ENCODE results near the gene VANGL2. TPM values are rescaled to one million over a fixed set of nuclear protein-coding genes. Genes with fewer than 3 reads are reported as not detected.

VANGL2 gene
- total and polyA plus RNA-seq, 2 donors from 2014 or later, result 3.8 to 8.1 TPM

DNA sequence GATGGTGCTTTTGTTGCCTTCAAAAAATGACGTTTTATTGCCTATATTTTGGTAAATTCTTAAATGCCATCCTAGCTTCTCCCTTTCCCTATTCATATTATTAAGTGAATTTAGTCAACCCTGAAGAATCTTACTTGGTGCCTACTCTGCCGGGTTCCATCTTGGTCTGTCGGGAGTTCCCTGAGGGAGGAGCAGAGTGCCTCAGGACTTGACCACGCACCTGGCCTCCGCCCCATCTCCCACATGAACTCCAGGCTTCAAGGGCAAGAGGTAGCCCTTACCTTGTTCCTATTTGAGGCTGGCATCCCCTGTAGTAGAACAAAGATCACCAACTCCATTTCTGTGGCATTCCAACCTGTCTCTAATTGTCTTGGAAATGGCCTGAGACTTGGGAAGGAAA is 21.5 kb downstream of the VANGL2 start:
- no peaks in the 10 kb centered on the region for H3K9me3 ChIP-seq (ENCODE audit: control insufficient read depth in 2 of 3, insufficient read depth in 1 of 3, low read length in 3 of 3)

DNA sequence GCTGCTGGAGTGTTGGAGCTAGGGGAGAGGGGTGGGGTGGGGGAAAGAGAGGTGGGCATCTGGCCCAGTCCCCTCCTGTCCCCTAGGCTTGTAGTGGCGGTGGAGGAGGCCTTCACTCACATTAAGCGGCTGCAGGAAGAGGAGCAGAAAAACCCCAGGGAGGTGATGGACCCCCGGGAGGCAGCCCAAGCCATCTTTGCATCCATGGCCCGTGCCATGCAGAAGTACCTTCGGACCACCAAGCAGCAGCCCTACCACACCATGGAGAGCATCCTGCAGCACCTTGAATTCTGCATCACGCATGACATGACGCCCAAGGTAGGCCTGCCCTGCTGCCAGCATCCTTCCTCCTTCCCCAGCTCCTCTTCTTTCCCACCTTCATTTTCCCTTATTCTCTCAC is 23.6 kb downstream of the VANGL2 start:
- TF ChIP-seq, protein P1, sequence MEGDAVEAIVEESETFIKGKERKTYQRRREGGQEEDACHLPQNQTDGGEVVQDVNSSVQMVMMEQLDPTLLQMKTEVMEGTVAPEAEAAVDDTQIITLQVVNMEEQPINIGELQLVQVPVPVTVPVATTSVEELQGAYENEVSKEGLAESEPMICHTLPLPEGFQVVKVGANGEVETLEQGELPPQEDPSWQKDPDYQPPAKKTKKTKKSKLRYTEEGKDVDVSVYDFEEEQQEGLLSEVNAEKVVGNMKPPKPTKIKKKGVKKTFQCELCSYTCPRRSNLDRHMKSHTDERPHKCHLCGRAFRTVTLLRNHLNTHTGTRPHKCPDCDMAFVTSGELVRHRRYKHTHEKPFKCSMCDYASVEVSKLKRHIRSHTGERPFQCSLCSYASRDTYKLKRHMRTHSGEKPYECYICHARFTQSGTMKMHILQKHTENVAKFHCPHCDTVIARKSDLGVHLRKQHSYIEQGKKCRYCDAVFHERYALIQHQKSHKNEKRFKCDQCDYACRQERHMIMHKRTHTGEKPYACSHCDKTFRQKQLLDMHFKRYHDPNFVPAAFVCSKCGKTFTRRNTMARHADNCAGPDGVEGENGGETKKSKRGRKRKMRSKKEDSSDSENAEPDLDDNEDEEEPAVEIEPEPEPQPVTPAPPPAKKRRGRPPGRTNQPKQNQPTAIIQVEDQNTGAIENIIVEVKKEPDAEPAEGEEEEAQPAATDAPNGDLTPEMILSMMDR (IDR thresholded peaks at IDR 0.05; ENCODE audit: borderline replicate concordance, extremely low read depth, insufficient read depth), result no peak
- intact Hi-C loops (cut with DNase I), result loop anchor here (10.0 kb wide), 1 partner anchor 191 kb away; no protein-coding TSS in a partner anchor
- FAIRE-seq, result no peak
- no peak overlapping the region for H3K9ac ChIP-seq (ENCODE audit: low read length in 3 of 3)
- DNase-seq, result no peak
- no peak overlapping the region for H3K4me3 ChIP-seq (ENCODE audit: low read length in 3 of 3)
- peaks cover 0 to 4% (median 0%) of the 10 kb centered on the region in 3 donors for H3K36me3 ChIP-seq (ENCODE audit: control insufficient read depth in 2 of 3, insufficient read depth in 3 of 3, low read length in 3 of 3)
- H3K4me1 ChIP-seq (ENCODE audit: control insufficient read depth in 2 of 3, insufficient read depth in 2 of 3, low read depth in 1 of 3, low read length in 3 of 3), result no peaks in the 10 kb centered on the region
- H3K27ac ChIP-seq (ENCODE audit: low read depth in 2 of 2, low read length in 2 of 2), result no peak overlapping the region
- H3K27me3 ChIP-seq (ENCODE audit: control insufficient read depth, insufficient read depth, low read length), result no peaks in the 10 kb centered on the region
- H3K9me3 ChIP-seq (ENCODE audit: control insufficient read depth in 2 of 3, insufficient read depth in 1 of 3, low read length in 3 of 3), result no peaks in the 10 kb centered on the region

More for the DNA sequence above, 21.5 kb downstream of the VANGL2 start:
- TF ChIP-seq, protein P1 (IDR thresholded peaks at IDR 0.05; ENCODE audit: borderline replicate concordance, extremely low read depth, insufficient read depth), result no peak
- Histone ChIP-seq H3K27ac (ENCODE audit: low read depth in 2 of 2, low read length in 2 of 2) (no peak overlapping the region), H3K36me3 (ENCODE audit: control insufficient read depth in 2 of 3, insufficient read depth in 3 of 3, low read length in 3 of 3) (peaks cover 0 to 4% (median 0%) of the 10 kb centered on the region in 3 donors), H3K4me1 (ENCODE audit: control insufficient read depth in 2 of 3, insufficient read depth in 2 of 3, low read depth in 1 of 3, low read length in 3 of 3) (no peaks in the 10 kb centered on the region), H3K27me3 (ENCODE audit: control insufficient read depth, insufficient read depth, low read length) (no peaks in the 10 kb centered on the region), H3K4me3 (ENCODE audit: low read length in 3 of 3) (no peak overlapping the region), H3K9ac (ENCODE audit: low read length in 3 of 3) (no peak overlapping the region)
- no peak for DNase-seq
- no peak for FAIRE-seq
- intact Hi-C loops (cut with DNase I), result loop anchor here (10.0 kb wide), 1 partner anchor 193 kb away; no protein-coding TSS in a partner anchor

DNA sequence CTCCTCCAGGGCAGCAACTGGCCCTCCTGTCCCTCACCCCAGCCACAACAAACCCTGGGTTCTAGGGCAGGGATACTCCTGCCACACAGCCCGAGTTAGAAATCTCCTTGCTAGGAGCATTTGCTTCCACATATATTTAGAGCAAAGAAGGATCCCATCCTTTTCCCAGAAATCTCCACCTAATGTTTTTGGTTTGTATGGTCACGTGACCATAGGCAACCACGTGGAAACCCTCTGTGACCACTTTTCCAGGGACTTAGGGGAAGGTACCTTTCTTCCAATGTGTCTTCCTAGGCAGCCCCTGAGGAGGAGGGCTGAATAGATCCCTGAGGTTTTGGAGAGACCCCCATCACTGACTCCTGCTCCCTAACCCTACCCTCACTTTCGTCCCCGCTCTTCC is 25.5 kb downstream of the VANGL2 start:
- DNase-seq (no peak), FAIRE-seq (no peak)
- Histone ChIP-seq H3K4me1 (ENCODE audit: control insufficient read depth in 2 of 3, insufficient read depth in 2 of 3, low read depth in 1 of 3, low read length in 3 of 3) (no peaks in the 10 kb centered on the region), H3K9me3 (ENCODE audit: control insufficient read depth in 2 of 3, insufficient read depth in 1 of 3, low read length in 3 of 3) (no peaks in the 10 kb centered on the region), H3K9ac (ENCODE audit: low read length in 3 of 3) (no peak overlapping the region), H3K27me3 (ENCODE audit: control insufficient read depth, insufficient read depth, low read length) (no peaks in the 10 kb centered on the region), H3K36me3 (ENCODE audit: control insufficient read depth in 2 of 3, insufficient read depth in 3 of 3, low read length in 3 of 3) (peaks cover 0 to 4% (median 0%) of the 10 kb centered on the region in 3 donors), H3K4me3 (ENCODE audit: low read length in 3 of 3) (no peak overlapping the region), H3K27ac (ENCODE audit: low read depth in 2 of 2, low read length in 2 of 2) (no peak overlapping the region)
- intact Hi-C loops (cut with DNase I), result loop anchor here (10.0 kb wide), 1 partner anchor 189 kb away; no protein-coding TSS in a partner anchor
- TF ChIP-seq, protein P1 (IDR thresholded peaks at IDR 0.05; ENCODE audit: borderline replicate concordance, extremely low read depth, insufficient read depth), result no peak

DNA sequence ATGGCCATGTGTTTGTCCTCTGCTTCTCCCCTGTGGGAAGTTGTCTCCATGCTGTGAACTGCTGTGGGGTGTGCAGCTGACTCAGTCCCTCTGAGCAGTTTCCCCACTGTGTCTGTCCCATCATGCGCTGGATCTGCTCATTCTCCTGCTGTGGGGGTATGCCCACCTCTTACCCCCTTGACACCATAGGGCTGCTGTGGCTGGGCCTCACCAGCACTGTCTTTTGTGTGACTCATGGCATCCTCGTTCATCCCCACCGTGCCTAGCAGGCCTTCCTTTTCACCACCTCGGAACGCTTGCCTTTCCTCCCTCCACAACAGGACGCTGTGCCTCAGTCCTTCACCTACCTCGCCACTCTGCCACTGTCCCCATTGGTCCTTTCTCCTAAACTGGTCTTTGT is 27.3 kb downstream of the VANGL2 start:
- no peak overlapping the region for H3K4me3 ChIP-seq (ENCODE audit: low read length in 3 of 3)
- H3K27me3 ChIP-seq (ENCODE audit: control insufficient read depth, insufficient read depth, low read length), result no peaks in the 10 kb centered on the region
- H3K9me3 ChIP-seq (ENCODE audit: control insufficient read depth in 2 of 3, insufficient read depth in 1 of 3, low read length in 3 of 3), result no peaks in the 10 kb centered on the region
- TF ChIP-seq, protein P1 (IDR thresholded peaks at IDR 0.05; ENCODE audit: borderline replicate concordance, extremely low read depth, insufficient read depth), result no peak
- peaks cover 0 to 4% (median 0%) of the 10 kb centered on the region in 3 donors for H3K36me3 ChIP-seq (ENCODE audit: control insufficient read depth in 2 of 3, insufficient read depth in 3 of 3, low read length in 3 of 3)
- no peak overlapping the region for H3K9ac ChIP-seq (ENCODE audit: low read length in 3 of 3)
- H3K27ac ChIP-seq (ENCODE audit: low read depth in 2 of 2, low read length in 2 of 2), result no peak overlapping the region
- H3K4me1 ChIP-seq (ENCODE audit: control insufficient read depth in 2 of 3, insufficient read depth in 2 of 3, low read depth in 1 of 3, low read length in 3 of 3), result no peaks in the 10 kb centered on the region
- no peak for FAIRE-seq
- intact Hi-C loops (cut with DNase I), result loop anchor here (10.0 kb wide), 1 partner anchor 187 kb away; no protein-coding TSS in a partner anchor
- no peak for DNase-seq
